ENCODE measurements around the gene HLA-DRB5.

HLA-DRB5 gene

DNA sequence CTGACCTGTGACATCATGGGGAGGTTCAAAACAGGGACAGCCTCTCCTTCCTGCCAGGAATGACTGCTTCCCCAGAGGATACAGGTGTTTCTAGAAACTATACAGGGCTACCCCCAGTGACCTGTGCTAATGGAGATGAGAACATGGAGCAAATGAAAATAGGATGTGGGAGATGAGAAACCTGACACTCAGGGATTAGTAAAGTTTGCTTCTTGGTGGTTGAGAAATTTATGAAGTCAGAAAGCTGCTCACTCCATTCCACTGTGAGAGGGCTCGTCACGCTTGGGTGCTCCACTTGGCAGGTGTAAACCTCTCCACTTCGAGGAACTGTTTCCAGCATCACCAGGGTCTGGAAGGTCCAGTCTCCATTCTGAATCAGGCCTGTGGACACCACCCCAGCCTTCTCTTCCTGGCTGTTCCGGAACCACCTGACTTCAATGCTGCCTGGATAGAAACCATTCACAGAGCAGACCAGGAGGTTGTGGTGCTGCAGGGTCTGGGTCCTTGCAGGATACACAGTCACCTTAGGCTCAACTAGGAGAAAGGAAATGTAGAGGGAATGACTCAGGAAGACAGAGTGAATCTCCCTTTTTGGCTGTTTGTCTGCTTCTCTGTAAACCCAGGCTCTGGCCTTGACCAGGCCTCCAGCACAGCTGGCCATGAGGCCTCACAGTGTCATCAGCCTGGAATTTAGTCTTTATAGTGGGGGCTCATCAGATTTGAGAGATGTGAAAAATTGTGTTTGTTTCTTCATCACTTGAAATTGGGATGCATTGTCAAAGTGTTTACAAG lies 10.8 kb downstream of the HLA-DRB5 start:
- no peak for DNase-seq (ENCODE audit: low read depth in 1 of 2, low spot score in 1 of 2)
- Histone ChIP-seq H3K27me3 (ENCODE audit: insufficient read depth, poor library complexity, severe bottlenecking) (no peaks in the 10 kb centered on the region), H3K4me3 (replicated peaks; ENCODE audit: insufficient read depth, low read length) (no peak overlapping the region), H3K27ac (replicated peaks) (no peak overlapping the region)
- TF ChIP-seq SPI1 (IDR thresholded peaks at IDR 0.05; ENCODE audit: borderline replicate concordance, low read depth) (no peak), GABPA (IDR thresholded peaks at IDR 0.05; ENCODE audit: low read depth) (no peak), POLR2AphosphoS5 (IDR thresholded peaks at IDR 0.05; ENCODE audit: low read depth) (no peak)
- TF ChIP-seq, protein P1, sequence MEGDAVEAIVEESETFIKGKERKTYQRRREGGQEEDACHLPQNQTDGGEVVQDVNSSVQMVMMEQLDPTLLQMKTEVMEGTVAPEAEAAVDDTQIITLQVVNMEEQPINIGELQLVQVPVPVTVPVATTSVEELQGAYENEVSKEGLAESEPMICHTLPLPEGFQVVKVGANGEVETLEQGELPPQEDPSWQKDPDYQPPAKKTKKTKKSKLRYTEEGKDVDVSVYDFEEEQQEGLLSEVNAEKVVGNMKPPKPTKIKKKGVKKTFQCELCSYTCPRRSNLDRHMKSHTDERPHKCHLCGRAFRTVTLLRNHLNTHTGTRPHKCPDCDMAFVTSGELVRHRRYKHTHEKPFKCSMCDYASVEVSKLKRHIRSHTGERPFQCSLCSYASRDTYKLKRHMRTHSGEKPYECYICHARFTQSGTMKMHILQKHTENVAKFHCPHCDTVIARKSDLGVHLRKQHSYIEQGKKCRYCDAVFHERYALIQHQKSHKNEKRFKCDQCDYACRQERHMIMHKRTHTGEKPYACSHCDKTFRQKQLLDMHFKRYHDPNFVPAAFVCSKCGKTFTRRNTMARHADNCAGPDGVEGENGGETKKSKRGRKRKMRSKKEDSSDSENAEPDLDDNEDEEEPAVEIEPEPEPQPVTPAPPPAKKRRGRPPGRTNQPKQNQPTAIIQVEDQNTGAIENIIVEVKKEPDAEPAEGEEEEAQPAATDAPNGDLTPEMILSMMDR (IDR thresholded peaks at IDR 0.05; ENCODE audit: insufficient read depth, low read length), result no peak
- TF ChIP-seq, protein P2, sequence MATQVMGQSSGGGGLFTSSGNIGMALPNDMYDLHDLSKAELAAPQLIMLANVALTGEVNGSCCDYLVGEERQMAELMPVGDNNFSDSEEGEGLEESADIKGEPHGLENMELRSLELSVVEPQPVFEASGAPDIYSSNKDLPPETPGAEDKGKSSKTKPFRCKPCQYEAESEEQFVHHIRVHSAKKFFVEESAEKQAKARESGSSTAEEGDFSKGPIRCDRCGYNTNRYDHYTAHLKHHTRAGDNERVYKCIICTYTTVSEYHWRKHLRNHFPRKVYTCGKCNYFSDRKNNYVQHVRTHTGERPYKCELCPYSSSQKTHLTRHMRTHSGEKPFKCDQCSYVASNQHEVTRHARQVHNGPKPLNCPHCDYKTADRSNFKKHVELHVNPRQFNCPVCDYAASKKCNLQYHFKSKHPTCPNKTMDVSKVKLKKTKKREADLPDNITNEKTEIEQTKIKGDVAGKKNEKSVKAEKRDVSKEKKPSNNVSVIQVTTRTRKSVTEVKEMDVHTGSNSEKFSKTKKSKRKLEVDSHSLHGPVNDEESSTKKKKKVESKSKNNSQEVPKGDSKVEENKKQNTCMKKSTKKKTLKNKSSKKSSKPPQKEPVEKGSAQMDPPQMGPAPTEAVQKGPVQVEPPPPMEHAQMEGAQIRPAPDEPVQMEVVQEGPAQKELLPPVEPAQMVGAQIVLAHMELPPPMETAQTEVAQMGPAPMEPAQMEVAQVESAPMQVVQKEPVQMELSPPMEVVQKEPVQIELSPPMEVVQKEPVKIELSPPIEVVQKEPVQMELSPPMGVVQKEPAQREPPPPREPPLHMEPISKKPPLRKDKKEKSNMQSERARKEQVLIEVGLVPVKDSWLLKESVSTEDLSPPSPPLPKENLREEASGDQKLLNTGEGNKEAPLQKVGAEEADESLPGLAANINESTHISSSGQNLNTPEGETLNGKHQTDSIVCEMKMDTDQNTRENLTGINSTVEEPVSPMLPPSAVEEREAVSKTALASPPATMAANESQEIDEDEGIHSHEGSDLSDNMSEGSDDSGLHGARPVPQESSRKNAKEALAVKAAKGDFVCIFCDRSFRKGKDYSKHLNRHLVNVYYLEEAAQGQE (IDR thresholded peaks at IDR 0.05; ENCODE audit: insufficient replicate concordance, low read depth), result no peak

DNA sequence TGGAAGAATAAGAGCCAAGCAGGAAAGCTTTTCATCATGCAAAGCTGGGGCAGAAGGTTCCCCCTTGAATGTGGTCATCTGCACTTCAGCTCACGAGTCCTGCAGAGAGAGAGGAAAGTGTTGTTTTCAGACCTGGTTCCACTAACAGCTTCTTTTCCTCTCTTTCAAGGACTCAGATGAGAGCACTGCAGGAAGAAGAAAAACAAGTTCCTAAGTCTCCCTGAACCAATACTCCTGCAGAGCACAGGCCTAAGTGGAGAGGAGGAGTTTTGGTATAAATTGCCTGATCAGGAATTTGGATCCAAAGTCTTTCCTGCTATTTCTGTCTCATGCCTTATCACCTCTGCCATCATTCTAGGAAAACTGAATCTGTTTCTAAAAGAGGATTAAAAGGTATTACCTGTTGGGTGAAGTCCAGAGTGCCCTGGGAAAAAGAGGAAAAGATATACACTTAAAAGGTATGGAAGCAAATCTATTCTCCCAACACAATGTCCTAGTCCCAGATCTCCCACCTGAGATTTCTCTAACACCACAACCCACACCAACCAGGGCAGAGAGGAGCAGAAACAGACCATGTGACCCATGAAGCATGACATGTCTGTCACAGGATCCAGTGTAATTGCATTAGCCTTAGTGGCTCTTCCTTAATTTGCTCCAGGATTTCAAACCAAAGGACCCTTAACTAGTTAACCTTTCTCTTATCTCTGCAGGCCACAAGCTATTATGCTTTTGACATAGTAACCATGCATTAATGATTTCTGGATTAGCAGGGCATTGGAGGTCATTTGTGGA lies 12.2 kb downstream of the HLA-DRB5 start:
- no peak overlapping the region for H3K27ac ChIP-seq (replicated peaks)
- DNase-seq (ENCODE audit: low read depth in 1 of 2, low spot score in 1 of 2), result no peak

DNA sequence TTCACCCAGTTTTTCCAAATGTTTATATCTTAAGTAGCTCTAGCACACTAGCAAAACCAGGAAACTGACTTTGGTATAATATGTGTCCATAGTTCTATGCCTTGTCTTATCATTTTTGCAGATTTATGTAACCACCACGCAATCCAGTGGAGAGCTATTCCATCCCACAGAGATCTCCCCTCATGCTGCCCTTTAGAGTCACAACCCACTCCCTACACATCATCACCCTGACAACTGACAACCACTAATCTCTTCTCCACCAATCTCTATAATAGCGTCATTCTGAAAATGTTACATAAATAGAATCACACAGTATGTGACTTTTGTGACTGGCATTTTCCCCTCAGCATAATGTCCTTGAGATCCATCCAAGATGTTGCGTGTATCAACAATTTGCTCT lies 29.1 kb downstream of the HLA-DRB5 start:
- Histone ChIP-seq H3K4me3 (replicated peaks; ENCODE audit: insufficient read depth, low read length) (no peak overlapping the region), H3K27ac (replicated peaks) (no peak overlapping the region), H3K27me3 (ENCODE audit: insufficient read depth, poor library complexity, severe bottlenecking) (no peaks in the 10 kb centered on the region)
- TF ChIP-seq, protein P2 (IDR thresholded peaks at IDR 0.05; ENCODE audit: insufficient replicate concordance, low read depth), result no peak
- TF ChIP-seq POLR2AphosphoS5 (IDR thresholded peaks at IDR 0.05; ENCODE audit: low read depth) (no peak), GABPA (IDR thresholded peaks at IDR 0.05; ENCODE audit: low read depth) (no peak), SPI1 (IDR thresholded peaks at IDR 0.05; ENCODE audit: borderline replicate concordance, low read depth) (no peak)
- TF ChIP-seq, protein P1 (IDR thresholded peaks at IDR 0.05; ENCODE audit: insufficient read depth, low read length), result no peak
- DNase-seq (ENCODE audit: low read depth in 1 of 2, low spot score in 1 of 2), result no peak

More for the DNA sequence above, 12.2 kb downstream of the HLA-DRB5 start:
- Histone ChIP-seq H3K27me3 (ENCODE audit: insufficient read depth, poor library complexity, severe bottlenecking) (no peaks in the 10 kb centered on the region), H3K4me3 (replicated peaks; ENCODE audit: insufficient read depth, low read length) (no peak overlapping the region)
- TF ChIP-seq, protein P2 (IDR thresholded peaks at IDR 0.05; ENCODE audit: insufficient replicate concordance, low read depth), result no peak
- no peak for TF ChIP-seq GABPA (IDR thresholded peaks at IDR 0.05; ENCODE audit: low read depth)
- TF ChIP-seq POLR2AphosphoS5 (IDR thresholded peaks at IDR 0.05; ENCODE audit: low read depth), result no peak
- TF ChIP-seq, protein P1 (IDR thresholded peaks at IDR 0.05; ENCODE audit: insufficient read depth, low read length), result no peak
- TF ChIP-seq SPI1 (IDR thresholded peaks at IDR 0.05; ENCODE audit: borderline replicate concordance, low read depth), result no peak
